Inflammatory macrophage treated with lipopolysaccharide for 4 hours (primary cell): Measurements from ENCODE around the gene GH1.

ENCODE experiments used
- DNase-seq: peaks from one replicate; pipeline ENCODE4 v3.0.0-alpha.2; 2020

Gene GH1

GRCh38 chr17:63944736-63945499 lies 26.3 kb upstream of the GH1 start:
- DNase-seq: no peak

DNA sequence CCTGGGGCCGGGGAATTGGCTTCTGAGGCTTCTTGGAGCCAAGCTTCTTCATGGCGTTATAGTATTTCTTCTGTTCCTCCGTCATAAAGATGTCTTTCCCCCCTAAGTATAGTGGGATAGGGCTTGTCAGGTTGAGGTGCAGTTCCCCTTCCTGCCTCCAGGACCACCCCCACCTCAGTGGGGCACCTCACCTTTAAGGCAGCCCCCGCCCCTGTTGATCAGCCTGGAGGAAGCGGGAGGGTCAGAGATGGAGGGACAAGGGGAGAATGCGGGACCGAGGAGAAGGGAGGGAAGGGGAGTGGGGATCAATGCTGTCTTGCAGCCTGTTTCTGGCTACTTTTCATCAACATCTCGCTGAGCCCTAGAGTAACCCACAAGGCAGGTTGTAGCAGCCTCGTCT lies 25.1 kb upstream of the GH1 start:
- DNase-seq: no peak

DNA sequence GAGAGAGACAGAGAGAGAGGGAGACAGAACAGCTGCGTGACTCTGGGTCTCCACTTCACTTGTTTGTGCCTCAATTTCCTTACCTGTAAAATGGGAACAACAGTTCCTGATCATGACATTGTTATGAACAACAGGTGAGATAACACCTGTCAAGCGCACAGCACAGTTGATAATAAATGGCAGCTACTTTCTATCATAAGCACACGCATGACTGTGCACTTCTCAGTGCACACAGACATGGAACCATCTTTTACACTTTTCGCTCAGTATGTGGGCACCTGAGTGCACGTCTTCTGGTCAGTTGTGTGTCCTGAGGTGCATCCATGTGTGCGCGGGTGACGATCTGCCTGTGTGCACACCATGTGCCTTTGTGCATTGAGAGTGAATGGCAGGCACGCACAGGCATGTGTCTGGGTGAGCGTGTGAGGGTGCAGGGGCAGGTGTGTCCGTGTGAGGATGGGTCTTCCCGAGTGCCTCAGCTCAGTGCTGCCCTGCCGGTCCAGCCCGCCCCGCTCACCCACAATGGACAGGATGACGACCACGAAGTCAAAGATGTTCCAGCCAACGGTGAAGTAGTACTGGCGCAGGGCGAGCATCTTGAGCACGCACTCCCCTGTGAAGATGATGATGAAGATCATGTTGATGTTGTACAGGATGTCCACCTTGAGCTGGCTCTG lies 23.8 kb upstream of the GH1 start:
- DNase-seq: no peak

DNA sequence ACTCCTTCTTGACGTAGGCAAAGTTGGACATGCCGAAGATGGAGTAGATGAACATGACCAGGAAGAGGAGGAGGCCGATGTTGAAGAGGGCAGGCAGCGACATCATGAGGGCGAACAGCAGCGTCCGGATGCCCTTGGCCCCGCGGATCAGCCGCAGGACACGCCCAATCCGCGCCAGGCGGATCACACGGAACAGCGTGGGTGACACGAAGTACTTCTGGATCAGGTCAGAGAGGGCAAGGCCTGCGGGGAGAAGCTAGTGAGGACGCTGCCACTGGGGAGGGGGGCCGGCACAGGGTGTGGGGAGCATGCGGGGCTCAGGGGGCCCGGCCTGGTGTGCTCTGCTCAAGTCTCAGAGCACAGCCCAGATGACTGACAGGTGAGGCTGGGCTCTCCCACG lies 23.1 kb upstream of the GH1 start:
- DNase-seq: no peak

- no peak for DNase-seq
Observed at GRCh38 chr17:63941162-63941561, 22.5 kb upstream of the GH1 start.

- no peak for DNase-seq
Observed at GRCh38 chr17:63940584-63940983, 21.9 kb upstream of the GH1 start.

- DNase-seq: no peak
Observed at GRCh38 chr17:63939884-63940283, 21.2 kb upstream of the GH1 start.

GRCh38 chr17:63939401-63939800 lies 20.8 kb upstream of the GH1 start:
- DNase-seq: no peak

- no peak for DNase-seq
Observed at GRCh38 chr17:63937920-63938319, 19.3 kb upstream of the GH1 start.

- DNase-seq: no peak
Observed at GRCh38 chr17:63937319-63937718, 18.7 kb upstream of the GH1 start.

DNA sequence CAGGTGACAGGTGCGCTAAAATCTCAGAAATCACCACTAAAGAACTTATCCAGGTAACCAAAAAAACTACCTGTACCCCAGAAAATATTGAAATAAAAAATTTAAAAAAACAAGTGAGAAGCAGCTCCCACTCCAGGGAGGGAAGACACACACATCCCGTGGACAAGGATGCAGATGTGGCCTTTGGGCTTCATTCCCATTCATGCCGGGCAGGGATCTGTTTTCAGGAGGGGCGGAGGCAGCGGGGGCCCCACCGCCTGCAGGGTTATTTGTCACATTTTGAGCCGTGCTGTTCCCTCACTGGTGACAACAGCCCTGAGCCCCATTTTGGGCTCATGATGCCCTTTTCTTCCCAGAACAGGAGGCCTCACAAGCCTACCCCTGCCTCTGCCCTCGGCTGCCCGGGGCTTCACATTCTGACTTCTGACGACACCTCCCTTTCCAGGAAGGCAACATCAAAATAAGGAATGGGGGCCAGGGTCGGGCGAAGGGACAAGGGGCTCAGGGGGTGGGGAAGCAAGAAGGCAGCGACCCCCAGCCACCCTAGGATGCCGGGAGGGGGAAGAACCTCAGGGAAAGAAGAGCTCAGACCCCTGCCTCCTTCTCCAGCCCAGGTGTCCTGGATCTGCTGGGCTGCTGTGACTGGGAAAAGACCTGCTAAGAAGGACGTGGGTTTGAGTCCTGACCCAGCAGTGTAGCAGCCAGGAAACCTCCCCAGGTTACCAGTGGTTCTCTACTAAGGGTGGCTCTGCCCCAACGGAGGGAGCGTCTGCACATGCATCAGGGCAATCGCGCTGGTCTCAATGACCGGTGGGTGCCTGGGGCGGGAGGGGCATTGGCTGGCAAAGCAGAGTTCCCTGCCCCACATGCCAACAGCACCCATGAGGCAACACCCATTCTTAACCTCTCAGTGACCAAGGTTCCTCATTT lies 15.8 kb upstream of the GH1 start:
- no peak for DNase-seq

- DNase-seq: no peak
Observed at GRCh38 chr17:63933598-63933997, 15.0 kb upstream of the GH1 start.

- DNase-seq: no peak
Observed at GRCh38 chr17:63932721-63933120, 14.1 kb upstream of the GH1 start.

GRCh38 chr17:63931981-63932561 lies 13.4 kb upstream of the GH1 start, which contains the start of gene CD79B:
TSS of gene CD79B (minus strand) at chr17:63932331. CDS start at chr17:63932261, 70 bp downstream.
- DNase-seq: peak; percentile 25

- peak; percentile 64 for DNase-seq
Observed at GRCh38 chr17:63930951-63931575, 12.4 kb upstream of the GH1 start.

DNA sequence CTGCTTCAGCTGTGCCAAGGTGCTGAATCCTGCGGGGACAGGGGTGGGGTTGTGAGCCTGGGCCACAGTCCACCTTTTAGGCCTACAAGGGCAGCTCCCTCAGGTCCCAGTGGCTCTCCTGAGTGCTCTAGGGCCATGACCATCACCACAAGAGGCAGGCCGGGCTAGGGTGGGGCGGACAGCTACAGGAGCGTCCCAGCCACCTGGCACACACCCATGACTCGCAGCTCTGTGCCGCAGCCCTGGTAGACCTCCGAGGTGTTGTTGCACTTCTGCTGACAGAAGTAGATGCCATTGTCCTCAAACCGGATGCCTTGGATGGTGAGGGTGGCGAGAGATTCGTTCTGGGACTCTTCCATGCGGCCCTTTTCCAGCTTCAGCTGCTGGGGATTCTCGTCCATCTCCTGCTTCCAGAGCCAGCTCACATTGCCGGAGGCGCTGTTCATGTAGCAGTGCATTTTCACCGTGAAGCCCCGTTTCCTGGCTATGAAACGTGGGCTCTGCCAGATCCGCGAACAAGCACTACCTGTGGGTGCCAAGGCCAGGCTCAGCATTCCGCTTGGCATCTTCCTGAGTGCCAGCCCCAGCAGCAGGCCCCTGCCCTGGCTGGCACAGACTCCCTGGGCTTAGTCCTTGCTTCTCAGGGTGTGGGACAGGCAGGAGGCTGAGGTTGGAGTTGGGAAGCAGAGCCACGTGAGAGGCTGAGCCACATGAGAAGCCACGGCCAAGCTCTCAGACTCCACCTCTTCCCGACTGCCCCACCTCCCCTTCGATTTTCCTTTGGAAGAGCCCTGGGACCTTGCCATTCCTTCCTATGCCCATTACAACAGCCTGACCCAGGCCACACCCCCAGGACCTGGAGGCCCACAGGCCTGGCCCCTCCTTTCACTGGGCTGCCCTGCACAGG lies 11.5 kb upstream of the GH1 start:
- no peak for DNase-seq

DNA sequence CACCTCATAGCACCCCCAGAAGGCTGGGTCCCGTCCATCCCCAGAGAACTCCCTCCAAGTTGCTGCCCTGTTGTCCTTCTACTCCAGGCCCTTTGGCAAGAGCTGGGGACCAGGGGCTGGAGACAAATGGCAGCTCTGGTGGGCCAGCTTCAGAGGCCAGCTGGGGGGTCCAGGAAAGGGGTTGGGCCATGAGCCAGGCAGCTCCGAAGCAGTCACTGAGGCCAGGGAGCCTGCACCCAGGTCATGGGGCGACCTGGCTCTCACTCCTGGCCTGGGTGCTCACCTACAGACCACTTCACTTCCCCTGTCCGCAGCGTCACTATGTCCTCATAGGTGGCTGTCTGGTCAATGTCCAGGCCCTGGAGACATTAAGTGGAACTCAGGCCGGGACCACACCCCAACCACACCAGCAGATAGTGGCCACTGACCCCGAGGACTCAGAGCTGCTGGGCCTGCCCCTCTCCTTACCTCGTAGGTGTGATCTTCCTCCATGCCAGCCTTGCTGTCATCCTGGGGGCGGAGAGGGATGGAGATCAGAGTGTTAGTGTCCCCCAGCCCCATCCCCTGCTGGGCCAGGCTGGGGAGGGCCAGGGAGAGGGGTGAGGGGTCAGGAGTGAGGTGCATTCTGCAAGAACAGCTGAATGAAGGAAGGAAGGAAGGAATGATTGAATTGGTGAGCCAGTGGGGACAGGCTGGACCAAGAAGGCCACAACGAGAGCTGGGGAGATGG lies 10.5 kb upstream of the GH1 start:
- DNase-seq: no peak

DNA sequence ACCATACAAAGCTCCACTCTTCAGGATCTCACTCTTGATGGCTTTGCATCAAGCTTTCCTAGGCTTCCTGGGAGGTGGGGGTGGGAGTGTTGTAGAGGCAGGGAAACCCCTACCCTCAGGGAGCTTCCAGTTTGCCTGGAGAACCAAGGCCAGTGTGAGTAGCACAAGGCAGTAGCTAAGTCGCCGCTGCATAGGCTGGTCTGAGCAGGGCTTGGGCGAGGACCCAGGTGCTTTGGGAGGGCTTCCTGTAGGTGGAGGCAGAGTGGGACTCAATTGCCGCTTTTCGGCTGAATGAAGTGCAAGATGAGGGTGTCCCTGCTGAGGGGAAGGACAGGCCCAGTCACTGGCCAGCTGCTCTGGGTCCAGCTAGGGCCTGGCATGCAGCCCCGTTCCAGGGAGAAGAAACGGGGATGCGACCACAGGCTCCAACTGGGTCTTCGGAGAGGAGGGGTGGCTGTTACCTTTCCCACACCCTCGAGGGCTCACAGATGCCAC lies 9.6 kb upstream of the GH1 start:
- no peak for DNase-seq

- DNase-seq: no peak
Observed at GRCh38 chr17:63927464-63928171, 9.0 kb upstream of the GH1 start.

GRCh38 chr17:63926164-63926563 lies 7.5 kb upstream of the GH1 start:
- DNase-seq: no peak
